Breast epithelium (tissue), 3 donors: Measurements from ENCODE around the gene PTPN14.

Experiments
- POLR2A ChIP-seq: fragments of 450-650 bp; IDR thresholded peaks from one replicate; pipeline ENCODE4 v1.6.1; 2016; ENCODE audit warnings: antibody characterized with exemption, mild to moderate bottlenecking, moderate library complexity
- POLR2AphosphoS5 ChIP-seq, 3 donors: sonication (generic); formaldehyde crosslinking; IDR thresholded peaks; one replicate each; pipeline ENCODE4 v1.6.1; 2017; ENCODE audit warnings: antibody characterized with exemption in 3 of 3
- TF ChIP-seq, protein P1 (sequence below), 3 donors: fragments of 450-650 bp; IDR thresholded peaks; one replicate each; pipeline ENCODE4 v1.5.1; 2016 to 2017; ENCODE audit warnings: antibody characterized with exemption in 3 of 3, mild to moderate bottlenecking in 3 of 3, moderate library complexity in 3 of 3

DNA sequence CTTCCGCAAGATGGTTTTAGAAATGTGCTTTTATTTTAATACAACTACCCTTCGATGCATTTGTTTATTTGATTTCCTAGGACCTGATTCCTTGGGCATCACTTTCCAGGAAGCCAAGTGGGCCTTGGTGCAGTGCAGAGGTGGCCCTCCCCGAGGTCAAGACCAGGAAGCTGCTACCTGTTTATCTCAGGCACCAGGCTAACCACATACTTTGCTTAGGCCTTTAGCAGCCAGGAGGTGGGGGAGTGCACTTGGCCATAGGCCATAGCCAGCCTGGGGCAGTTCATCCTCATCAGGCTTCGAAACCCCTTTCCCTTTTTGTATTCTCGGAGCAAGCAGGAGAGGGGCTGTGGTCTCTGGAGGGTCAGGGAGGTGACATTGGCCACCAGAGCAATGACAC lies 225.0 kb downstream of the PTPN14 start:
- TF ChIP-seq, protein P1, sequence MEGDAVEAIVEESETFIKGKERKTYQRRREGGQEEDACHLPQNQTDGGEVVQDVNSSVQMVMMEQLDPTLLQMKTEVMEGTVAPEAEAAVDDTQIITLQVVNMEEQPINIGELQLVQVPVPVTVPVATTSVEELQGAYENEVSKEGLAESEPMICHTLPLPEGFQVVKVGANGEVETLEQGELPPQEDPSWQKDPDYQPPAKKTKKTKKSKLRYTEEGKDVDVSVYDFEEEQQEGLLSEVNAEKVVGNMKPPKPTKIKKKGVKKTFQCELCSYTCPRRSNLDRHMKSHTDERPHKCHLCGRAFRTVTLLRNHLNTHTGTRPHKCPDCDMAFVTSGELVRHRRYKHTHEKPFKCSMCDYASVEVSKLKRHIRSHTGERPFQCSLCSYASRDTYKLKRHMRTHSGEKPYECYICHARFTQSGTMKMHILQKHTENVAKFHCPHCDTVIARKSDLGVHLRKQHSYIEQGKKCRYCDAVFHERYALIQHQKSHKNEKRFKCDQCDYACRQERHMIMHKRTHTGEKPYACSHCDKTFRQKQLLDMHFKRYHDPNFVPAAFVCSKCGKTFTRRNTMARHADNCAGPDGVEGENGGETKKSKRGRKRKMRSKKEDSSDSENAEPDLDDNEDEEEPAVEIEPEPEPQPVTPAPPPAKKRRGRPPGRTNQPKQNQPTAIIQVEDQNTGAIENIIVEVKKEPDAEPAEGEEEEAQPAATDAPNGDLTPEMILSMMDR (IDR thresholded peaks at IDR 0.05): no peak
- TF ChIP-seq POLR2AphosphoS5 (IDR thresholded peaks at IDR 0.05) (no peak), POLR2A (no peak)
